Measurements from ENCODE around the gene GALK1. TPM values are rescaled to one million over a fixed set of nuclear protein-coding genes. Genes with fewer than 3 reads are reported as not detected.

GALK1 gene
- total and polyA plus RNA-seq, 2 experiments from 2014 or later, result 40.6 to 46.5 TPM

DNA sequence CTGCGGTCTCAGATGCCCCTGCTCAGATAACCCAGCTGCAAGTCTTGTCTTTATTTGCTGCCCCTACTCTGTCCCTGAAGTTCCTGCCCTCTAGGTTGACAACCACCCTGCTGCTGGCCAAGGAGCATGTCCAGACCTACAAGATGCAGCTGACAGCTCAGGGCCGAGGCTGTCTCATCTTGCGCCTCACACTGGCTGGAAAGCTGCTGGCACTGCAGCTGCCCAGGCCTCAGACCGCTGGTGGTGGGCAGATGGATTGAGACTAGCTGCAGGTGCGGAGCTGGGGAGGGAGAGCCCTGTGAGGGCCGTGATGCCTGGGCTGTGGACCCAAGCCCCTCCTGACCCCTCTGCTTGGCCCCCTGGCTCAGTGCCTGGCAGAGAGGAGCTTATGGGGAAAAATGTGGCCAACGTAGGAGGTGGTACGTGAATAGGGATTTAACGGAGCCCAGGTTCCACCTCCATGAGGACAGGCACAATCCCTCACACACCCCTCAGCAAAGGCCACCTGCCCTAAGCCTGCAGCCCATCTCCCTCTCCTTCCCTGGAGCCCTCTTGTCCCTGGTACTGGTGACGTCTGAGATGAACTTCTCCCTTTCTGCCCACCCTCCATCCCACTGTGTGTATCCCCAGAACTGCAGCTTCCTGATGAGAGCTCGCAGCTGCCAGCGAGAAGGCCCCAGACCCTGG is 8.3 kb upstream of the GALK1 start:
- 69 to 70% methylated on average over 12 of the region's 12 CpGs for WGBS, 2 experiments (ENCODE audit: low coverage in 1 of 2, low lambda C conversion rate in 2 of 2, missing lambda C conversion rate in 2 of 2)
- peaks cover 15% of the 10 kb centered on the region for H3K79me2 ChIP-seq (ENCODE audit: insufficient read depth)
- H4K20me1 ChIP-seq (ENCODE audit: insufficient read depth), result peaks cover 18% of the 10 kb centered on the region
- H3F3A ChIP-seq (ENCODE audit: insufficient read depth), result peaks cover 36% of the 10 kb centered on the region
- no peak overlapping the region for H3K4me2 ChIP-seq (ENCODE audit: unreplicated experiment)
- H3K27me3 ChIP-seq (replicated peaks; ENCODE audit: insufficient read depth), result no peaks in the 10 kb centered on the region
- H3K4me3 ChIP-seq, result no peak overlapping the region
- H3K9me3 ChIP-seq (ENCODE audit: low read depth), result no peaks in the 10 kb centered on the region
- no peak overlapping the region for H2AFZ ChIP-seq
- no peak overlapping the region for H3K27ac ChIP-seq
- H3K9ac ChIP-seq, result no peak overlapping the region
- DNase-seq, result no peak
- TF ChIP-seq EZH2phosphoT487 (IDR thresholded peaks at IDR 0.05; ENCODE audit: insufficient read depth, low read depth) (no peak), EZH2 (IDR thresholded peaks at IDR 0.05; ENCODE audit: insufficient read depth, poor library complexity, severe bottlenecking) (no peak)
- in situ Hi-C loops (cut with MboI), result loop anchor here (10.0 kb wide), 1 partner anchor 222 kb away; no protein-coding TSS in a partner anchor
- H3K9me2 ChIP-seq (ENCODE audit: insufficient read depth), result no peaks in the 10 kb centered on the region
- peaks cover 13% of the 10 kb centered on the region; the same call in 1 of the 2 replicates for H3K4me1 ChIP-seq (ENCODE audit: insufficient read depth)
- peaks cover 22% of the 10 kb centered on the region for H3K36me3 ChIP-seq (ENCODE audit: low read depth)

DNA sequence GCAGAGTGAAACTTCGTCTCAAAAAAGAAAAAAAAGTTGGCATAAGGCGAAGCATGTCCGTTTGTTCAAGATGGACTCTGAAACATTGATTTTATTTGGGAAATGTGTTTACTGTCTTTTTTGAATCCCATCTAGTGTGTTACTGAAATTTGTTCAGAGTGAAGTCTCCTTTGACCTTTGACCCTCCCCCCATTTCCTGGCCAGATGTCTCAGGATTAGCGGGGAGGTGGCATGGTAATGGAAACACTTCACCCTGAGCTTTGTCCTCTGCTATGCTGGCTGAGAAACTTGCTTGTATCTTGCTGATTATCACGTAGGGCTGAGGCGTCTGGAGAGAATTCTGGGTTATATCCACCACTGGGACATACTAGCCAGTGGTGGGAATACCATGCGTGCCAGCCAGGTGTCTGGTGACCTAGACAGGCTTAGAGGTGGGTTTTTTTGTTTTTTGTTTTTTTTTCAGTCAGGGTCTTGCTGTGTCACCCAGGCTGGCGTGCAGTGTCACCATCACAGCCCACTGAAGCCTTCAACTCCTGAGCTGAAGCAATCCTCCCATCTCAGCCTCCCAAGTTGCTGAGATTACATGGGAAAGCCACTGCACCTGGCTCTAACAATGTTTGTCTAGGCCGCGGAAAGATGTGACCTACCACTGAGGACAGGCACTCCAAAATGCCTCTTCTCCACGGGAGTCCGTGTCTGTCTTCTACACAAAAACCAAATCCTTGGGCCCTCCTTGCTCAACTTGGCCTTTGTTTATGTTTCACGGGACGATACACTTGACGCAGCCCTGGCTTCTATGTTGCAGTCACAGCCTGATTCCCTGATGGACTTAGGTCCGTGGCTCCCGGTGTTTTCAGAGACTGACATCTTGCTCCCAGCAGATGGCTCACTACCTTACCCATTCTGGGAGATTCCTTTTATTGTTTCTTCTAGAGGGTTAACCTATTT is 6.6 kb upstream of the GALK1 start:
- H3K27ac ChIP-seq, result no peak overlapping the region
- in situ Hi-C loops (cut with MboI), result loop anchor here (10.0 kb wide), 1 partner anchor 223 kb away; no protein-coding TSS in a partner anchor
- H3K9me3 ChIP-seq (ENCODE audit: low read depth), result no peaks in the 10 kb centered on the region
- no peak overlapping the region for H3K9ac ChIP-seq
- H3K36me3 ChIP-seq (ENCODE audit: low read depth), result peaks cover 5% of the 10 kb centered on the region; the same call in 1 of the 2 replicates
- 0 out of 2 replicates have a peak, but pooled peaks cover 2% of the 10 kb centered on the region for H3K4me1 ChIP-seq (ENCODE audit: insufficient read depth)
- no peak overlapping the region for H2AFZ ChIP-seq
- TF ChIP-seq EZH2phosphoT487 (IDR thresholded peaks at IDR 0.05; ENCODE audit: insufficient read depth, low read depth) (no peak), EZH2 (IDR thresholded peaks at IDR 0.05; ENCODE audit: insufficient read depth, poor library complexity, severe bottlenecking) (no peak)
- peaks cover 1% of the 10 kb centered on the region; the same call in 1 of the 2 replicates for H4K20me1 ChIP-seq (ENCODE audit: insufficient read depth)
- H3F3A ChIP-seq (ENCODE audit: insufficient read depth), result peaks cover 19% of the 10 kb centered on the region
- DNase-seq, result no peak
- H3K79me2 ChIP-seq (ENCODE audit: insufficient read depth), result no peaks in the 10 kb centered on the region
- WGBS, 2 experiments (ENCODE audit: low coverage in 1 of 2, low lambda C conversion rate in 2 of 2, missing lambda C conversion rate in 2 of 2), result 78 to 80% methylated on average over 17 of the region's 17 CpGs
- H3K4me3 ChIP-seq, result no peak overlapping the region
- no peak overlapping the region for H3K4me2 ChIP-seq (ENCODE audit: unreplicated experiment)
- no peaks in the 10 kb centered on the region for H3K9me2 ChIP-seq (ENCODE audit: insufficient read depth)
- no peaks in the 10 kb centered on the region for H3K27me3 ChIP-seq (replicated peaks; ENCODE audit: insufficient read depth)

DNA sequence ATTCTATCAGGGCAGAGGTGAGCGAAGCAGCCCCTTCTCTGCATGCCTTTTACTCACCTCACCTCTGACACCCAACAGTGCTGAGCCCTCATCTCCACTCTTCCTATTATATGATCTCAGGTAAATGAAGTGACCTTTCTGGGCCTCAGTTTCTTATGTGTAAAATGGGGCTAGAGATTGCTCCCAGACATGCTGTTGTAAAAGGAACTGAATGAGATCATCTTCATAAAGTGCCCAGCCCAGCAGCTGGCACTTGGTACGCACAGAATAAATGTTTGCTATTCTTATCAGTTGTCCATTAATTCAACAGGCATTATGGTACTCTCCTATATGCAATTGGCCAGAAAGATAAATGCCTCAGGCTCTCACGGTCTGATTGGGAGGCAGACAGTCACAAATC is 4.5 kb upstream of the GALK1 start:
- no peak for TF ChIP-seq EZH2phosphoT487 (IDR thresholded peaks at IDR 0.05; ENCODE audit: insufficient read depth, low read depth)
- TF ChIP-seq EZH2 (IDR thresholded peaks at IDR 0.05; ENCODE audit: insufficient read depth, poor library complexity, severe bottlenecking), result no peak
- Histone ChIP-seq H3K36me3 (ENCODE audit: low read depth) (no peaks in the 10 kb centered on the region), H3K9ac (no peak overlapping the region), H3K4me3 (no peak overlapping the region), H3K27ac (no peak overlapping the region), H3K9me2 (ENCODE audit: insufficient read depth) (no peaks in the 10 kb centered on the region), H3K27me3 (replicated peaks; ENCODE audit: insufficient read depth) (no peaks in the 10 kb centered on the region), H3F3A (ENCODE audit: insufficient read depth) (0 out of 2 replicates have a peak, but pooled peaks cover 3% of the 10 kb centered on the region), H3K4me1 (ENCODE audit: insufficient read depth) (no peaks in the 10 kb centered on the region), H3K9me3 (ENCODE audit: low read depth) (no peaks in the 10 kb centered on the region), H4K20me1 (ENCODE audit: insufficient read depth) (no peaks in the 10 kb centered on the region), H3K4me2 (ENCODE audit: unreplicated experiment) (no peak overlapping the region), H3K79me2 (ENCODE audit: insufficient read depth) (no peaks in the 10 kb centered on the region), H2AFZ (no peak overlapping the region)
- WGBS, 2 experiments (ENCODE audit: low coverage in 1 of 2, low lambda C conversion rate in 2 of 2, missing lambda C conversion rate in 2 of 2), result 83 to 85% methylated on average over 3 of the region's 3 CpGs
- in situ Hi-C loops (cut with MboI), result no loop called here
- no peak for DNase-seq

DNA sequence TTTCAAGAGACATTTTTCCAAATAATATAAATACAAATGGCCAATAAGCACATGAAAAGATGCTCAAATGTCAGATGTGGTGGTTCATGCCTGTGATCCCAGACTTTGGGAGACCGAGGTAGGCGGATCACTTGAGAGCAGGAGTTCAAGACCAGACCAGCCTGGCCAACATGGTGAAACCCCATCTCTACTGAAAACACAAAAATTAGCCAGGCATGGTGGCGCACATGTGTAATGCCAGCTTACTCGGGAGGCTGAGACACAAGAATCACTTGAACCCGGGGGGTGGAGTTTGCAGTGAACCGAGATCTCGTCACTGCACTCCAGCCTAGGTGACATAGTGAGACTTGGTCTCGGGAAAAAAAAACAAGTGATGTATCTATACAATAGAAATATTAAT is 2.9 kb upstream of the GALK1 start:
- Histone ChIP-seq H3K27ac (no peak overlapping the region), H3K9ac (no peak overlapping the region), H4K20me1 (ENCODE audit: insufficient read depth) (no peaks in the 10 kb centered on the region), H3K27me3 (replicated peaks; ENCODE audit: insufficient read depth) (no peaks in the 10 kb centered on the region), H3K9me2 (ENCODE audit: insufficient read depth) (no peaks in the 10 kb centered on the region), H3K79me2 (ENCODE audit: insufficient read depth) (no peaks in the 10 kb centered on the region), H3K4me3 (no peak overlapping the region), H2AFZ (no peak overlapping the region), H3K9me3 (ENCODE audit: low read depth) (no peaks in the 10 kb centered on the region), H3K4me2 (ENCODE audit: unreplicated experiment) (no peak overlapping the region), H3K36me3 (ENCODE audit: low read depth) (no peaks in the 10 kb centered on the region), H3K4me1 (ENCODE audit: insufficient read depth) (no peaks in the 10 kb centered on the region), H3F3A (ENCODE audit: insufficient read depth) (peaks cover 3% of the 10 kb centered on the region; the same call in 1 of the 2 replicates)
- TF ChIP-seq EZH2 (IDR thresholded peaks at IDR 0.05; ENCODE audit: insufficient read depth, poor library complexity, severe bottlenecking) (no peak), EZH2phosphoT487 (IDR thresholded peaks at IDR 0.05; ENCODE audit: insufficient read depth, low read depth) (no peak)
- in situ Hi-C loops (cut with MboI), result no loop called here
- 80 to 85% methylated on average over 8 of the region's 8 CpGs for WGBS, 2 experiments (ENCODE audit: low coverage in 1 of 2, low lambda C conversion rate in 2 of 2, missing lambda C conversion rate in 2 of 2)
- DNase-seq, result no peak

All from GM23248 (cell line).